IPS DF 19.7 (cell line): Measurements from ENCODE around the gene RPS21.
A peak's percentile ranks its signal among the peaks of the same experiment; 100 is the strongest.
"Not testable (repeated sequence)": the region's sequence is repeated elsewhere in the genome, so short reads cannot be mapped to it uniquely, and the experiment has no call there.

ENCODE experiments used
- DNase-seq: peaks from one replicate; pipeline ENCODE4 v3.0.0-alpha.2; 2013; ENCODE audit warnings: low read depth, low spot score

Gene RPS21

DNA sequence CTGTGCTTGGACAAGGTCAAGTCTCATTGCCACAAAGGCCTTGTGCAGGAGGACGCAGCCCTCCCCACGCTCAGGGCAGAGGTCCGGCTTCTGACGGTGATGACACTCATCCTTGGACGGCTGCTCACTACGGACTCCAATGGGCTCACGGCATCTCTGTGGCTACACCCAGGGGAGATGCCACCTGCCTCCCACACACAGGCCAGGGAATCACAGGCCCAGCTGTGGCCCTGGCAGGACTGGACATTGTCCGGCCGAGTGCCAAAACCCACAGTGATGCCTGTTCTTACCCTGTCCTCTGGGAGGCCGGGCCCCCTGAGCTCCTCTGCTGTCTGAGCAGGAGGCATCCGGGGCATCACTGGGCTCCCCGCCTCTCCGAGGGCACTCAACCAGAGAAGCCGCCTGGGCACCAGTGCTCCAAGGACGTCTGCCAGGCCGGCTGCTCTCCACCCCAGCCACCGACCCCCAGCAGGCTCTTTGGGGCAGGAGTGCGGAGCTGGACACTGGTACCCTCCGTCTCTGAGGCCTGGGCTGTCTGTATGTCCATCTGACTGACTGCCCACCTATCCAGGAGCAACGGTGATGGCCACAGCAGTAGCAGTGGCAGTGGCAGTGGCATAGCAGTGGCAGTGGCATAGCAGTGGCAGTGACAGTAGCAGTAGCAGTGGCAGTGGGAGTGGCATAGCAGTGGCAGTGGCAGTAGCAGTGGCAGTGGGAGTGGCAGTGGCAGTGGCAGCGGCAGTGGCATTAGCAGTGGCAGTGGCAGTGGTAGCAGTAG, 38.6 kb downstream of the RPS21 start:
- no peak for DNase-seq

- DNase-seq, result not testable (repeated sequence)
Measured at GRCh38 chr20:62426059-62426348, 39.1 kb downstream of the RPS21 start.

GRCh38 chr20:62426699-62427131, 39.8 kb downstream of the RPS21 start:
- no peak for DNase-seq

DNA sequence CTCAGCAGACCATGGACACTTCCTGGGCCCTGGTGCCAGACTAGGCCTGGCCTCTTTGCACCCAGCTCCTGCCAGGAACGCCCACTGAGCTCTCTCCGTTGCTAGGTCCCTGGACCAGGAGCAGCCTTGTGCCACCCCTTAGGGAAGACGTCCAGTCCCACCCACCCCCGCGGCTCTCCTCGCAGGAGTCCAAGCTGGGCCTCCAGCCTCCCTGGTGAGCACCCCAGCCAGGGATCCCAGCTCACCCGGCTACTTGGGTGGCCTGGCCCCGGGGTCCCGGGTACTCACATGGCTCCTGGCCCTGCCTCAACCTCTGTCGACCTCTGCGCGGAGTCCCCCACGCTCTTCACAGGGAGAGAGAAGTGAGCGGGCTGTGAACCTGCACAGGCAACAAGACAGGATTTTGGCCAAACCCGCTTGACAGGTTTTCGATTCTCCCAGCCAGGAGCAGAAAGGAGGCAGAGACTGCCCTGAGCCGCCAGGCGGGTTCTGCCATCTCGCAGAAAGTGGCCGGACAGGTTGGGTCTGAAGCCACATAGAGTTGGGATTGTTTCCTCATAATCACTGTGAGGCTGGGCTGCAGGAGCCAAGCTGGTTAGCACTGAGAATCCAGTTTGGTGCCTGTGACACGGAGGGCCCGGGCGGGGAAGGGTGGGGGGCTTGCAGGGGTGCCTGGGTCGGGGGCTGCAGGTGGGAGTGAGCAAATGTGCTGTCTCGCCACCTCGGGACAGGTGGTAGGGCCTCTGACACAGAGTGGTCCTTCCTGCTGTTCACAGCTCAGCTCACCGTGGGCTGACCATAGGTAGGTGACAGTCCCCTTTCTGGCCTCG, 40.5 kb downstream of the RPS21 start, which contains the start of gene RBBP8NL:
RBBP8NL (minus strand) TSS at position 368 of the 830 bp plus-strand sequence. CDS start 7,892 bp downstream, outside the sequence.
- DNase-seq, result peak; percentile 93

- DNase-seq, result no peak
Measured at GRCh38 chr20:62428002-62428372, 41.1 kb downstream of the RPS21 start.

- DNase-seq, result no peak
Measured at GRCh38 chr20:62428396-62429295, 41.7 kb downstream of the RPS21 start.

DNA sequence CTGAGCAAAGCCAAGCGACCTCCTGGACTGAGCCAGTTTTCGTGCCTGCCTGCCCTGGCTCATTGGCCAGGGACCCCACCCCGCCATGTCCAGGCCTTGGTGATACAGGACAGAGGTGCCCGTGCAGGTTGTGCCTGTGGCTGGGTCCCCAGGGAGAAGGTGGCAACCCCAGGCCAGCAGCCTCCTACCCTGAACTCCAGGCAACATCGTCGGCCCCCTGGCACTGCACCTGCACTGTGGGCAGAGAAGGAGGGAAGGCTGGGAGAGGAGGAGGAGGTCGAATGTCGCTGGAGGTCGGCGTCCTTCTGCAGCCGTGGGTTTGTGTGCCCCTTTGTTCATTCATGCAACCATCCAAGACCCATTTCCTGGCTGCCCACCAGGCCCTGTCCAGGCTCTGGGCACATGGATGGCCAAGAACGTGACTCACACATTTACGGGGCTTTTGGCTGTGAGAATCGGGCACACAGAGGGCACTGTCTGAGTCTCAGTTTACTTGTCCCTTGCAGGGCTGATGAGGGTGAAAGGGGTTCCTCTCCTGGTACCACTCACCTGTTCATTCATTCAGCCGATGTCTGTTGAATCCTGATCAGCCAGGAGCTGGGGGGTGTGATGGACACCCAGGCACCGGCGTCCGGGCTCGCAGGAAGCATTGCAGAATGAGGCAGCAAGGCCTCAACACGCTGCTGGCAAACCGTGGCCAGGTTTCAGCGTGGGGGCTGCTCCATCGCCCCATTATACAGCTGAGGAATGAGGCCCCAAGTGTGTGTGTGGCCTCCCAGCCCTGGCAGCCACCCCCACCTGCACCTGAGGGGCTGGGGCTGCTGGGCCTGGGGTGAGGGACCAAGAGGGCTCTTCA, 42.8 kb downstream of the RPS21 start:
- DNase-seq, result no peak

- DNase-seq, result no peak
Measured at GRCh38 chr20:62430311-62430853, 43.5 kb downstream of the RPS21 start.

DNA sequence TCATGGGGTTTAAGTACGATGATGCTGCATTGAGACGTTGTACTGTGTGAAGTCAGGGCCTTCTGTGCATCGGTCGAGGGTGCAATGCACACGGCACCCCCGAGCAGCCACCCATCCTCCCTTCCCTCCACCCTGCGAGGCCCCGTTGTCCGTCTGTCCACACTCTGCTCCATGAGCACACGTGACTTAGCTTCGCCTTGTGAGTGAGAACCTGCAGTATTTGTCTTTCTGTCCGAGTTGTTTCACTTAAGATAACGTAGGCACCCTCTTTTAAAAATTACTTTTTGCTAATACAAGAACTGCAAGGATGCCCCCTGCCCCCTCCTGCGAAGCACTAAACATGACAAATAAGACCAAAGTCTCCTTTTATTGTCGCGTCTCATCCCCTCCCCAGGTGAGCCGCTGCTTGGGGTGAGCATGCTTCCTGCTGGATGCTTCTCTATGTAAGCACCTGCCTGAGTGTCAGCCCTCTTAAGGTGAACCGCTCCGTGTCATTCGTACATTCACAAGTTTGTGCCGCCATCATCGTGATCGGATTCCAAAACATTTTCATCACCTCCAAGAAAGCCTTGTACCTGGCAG, 44.1 kb downstream of the RPS21 start:
- no peak for DNase-seq

DNA sequence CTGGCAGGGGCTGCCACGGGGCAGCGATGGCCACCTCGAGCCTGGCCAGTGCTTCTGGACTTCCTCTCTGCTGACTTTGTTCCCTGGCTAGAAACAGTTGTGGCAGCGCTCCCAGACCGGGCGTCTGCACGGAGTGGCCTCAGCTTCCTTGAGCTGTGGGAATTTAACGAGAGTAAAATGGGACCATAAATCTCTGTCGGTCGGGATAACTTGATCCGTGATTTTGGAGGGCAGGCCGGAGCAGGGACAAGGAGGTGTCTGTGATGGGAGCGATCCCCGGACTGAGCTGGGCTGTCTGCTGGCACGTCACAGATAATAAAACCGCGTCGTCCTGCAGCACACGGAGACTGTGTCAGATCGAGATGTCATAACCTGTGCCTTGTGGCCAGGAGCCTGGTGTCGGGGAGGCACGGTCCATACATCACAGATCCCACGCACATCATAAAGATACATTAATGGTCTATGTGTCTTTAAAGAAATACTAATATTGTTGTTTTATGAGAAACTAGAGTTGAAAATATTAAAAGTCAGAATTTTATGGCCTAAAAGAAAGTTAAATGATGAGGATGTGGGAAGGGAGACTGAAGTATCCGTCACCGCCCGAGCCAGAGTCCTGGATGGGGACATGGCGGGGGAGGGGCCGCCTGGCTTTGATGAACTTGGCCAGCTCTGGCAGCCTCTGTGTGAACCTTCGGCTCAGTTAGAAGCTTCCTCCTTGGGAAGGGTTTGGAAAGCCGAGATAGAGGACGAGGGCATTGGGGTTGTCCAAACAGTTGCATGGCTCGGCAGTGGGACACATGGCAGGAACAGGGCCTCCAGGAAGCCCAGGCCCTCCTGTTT, 47.0 kb downstream of the RPS21 start:
- DNase-seq, result no peak

DNA sequence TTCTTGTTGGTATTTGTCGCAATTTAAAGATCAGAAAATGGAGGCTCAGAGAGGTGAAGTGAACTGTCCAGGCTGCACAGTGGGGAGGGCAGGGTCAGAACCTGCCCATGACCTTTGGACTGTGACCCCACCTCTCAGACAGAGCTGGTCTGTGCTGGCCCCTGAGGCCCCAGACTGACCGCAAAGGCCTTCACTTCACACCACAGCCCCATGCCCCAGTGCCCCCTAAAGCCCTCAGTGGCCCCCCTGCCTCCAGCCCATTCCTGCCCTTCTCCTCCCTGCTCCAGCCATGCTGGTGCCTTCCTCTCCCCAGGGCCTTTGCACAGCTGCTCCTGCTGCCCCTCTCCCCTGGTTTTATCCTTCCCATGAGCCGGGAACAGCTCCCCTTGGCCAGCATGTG, 49.8 kb downstream of the RPS21 start:
- DNase-seq, result no peak

DNA sequence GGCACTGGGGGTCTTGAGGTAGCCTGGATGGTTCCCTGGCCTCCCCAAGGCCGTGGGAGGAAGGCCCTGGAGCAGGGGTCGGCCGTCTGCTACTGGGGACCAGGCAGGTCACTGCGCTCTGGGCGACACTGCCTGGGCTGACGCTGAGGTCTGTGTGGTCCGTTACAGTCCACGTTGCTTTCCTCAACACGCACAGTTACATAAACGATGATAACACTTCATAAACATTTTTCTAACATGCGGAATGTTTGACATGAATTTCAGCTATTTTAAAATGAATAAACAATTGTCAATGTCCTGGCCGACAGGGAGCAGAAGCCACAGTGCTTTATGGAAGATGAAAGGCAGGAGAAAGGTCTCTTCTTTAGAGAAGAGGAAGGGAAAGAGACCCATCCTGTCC, 50.6 kb downstream of the RPS21 start:
- no peak for DNase-seq

DNA sequence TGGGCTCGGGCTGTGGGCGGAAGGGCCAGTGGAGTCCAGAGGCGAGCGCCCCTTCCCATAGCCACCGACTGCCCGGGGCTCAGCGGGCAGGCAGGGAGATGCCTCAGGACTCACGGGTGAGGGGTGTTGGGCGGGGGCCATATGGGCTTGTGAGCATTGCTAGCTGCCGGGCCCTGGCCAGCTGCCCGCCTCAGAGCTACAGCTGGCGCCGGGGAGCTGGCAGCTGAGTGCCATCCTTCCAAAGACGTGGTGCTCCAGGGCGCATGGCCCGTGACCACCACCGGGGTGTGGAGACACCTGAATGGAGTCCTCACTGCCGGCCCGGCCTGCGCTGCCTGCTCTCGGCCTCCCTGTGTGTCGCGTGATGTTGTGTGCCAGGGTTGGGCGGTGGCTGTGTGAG, 51.0 kb downstream of the RPS21 start:
- DNase-seq, result no peak
